Stomach (tissue), 4 donors: ENCODE measurements around the gene HBD.

Experiments
- CTCF ChIP-seq, 7 experiments: fragments of 450-650 bp in 4 of 7; fragments of 200-600 bp in 3 of 7; sonication (generic) in 3 of 7; IDR thresholded peaks; one replicate each; pipeline ENCODE4 v1.5.1; 2016 to 2019; ENCODE audit warnings: antibody characterized with exemption in 7 of 7, control low read depth in 2 of 7, mild to moderate bottlenecking in 1 of 7
- POLR2A ChIP-seq, 4 donors: fragments of 450-650 bp; IDR thresholded peaks; one replicate each; pipeline ENCODE4 v1.6.1; 2016; ENCODE audit warnings: antibody characterized with exemption in 4 of 4, control low read depth in 2 of 4, mild to moderate bottlenecking in 1 of 4, moderate library complexity in 1 of 4

DNA sequence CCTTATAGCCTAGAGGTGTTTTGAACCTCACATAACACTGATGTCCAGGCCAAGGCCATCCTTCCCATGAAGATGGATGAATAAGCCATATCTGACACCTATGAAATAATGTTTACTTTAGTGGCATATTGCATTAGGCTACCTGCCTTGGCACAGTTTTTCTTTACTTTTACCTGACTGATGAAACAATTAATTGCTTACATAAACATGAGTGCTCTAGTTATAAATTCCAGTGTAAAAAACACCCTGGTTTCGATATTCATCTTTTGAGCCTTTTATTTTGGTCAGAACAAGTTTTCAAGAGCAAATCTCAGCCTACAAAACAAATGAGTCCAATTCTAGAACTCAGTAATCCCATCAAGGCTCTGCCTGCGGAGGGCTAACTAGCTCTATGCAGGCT, 42.4 kb upstream of the HBD start:
- TF ChIP-seq CTCF (IDR thresholded peaks at IDR 0.05) (no peak), POLR2A (IDR thresholded peaks at IDR 0.05) (no peak)
